Osteoblast (primary cell): ENCODE results near the gene PTGES2. TPM values are rescaled to one million over a fixed set of nuclear protein-coding genes. Genes with fewer than 3 reads are reported as not detected.

Source experiments
- DNase-seq: peaks from one replicate; pipeline ENCODE4 v3.0.0; 2011; ENCODE audit warnings: low spot score, mixed read lengths; ENCODE audit not compliant: insufficient read length; ENCODE audit errors: missing footprints
- H2AFZ ChIP-seq: 2 replicates; pipeline ENCODE4 v1.6.0; 2011; ENCODE audit warnings: mild to moderate bottlenecking, low read length
- H3K27ac ChIP-seq: 2 replicates; pipeline ENCODE4 v1.5.1; 2011; ENCODE audit warnings: mild to moderate bottlenecking, low read depth, low read length, moderate library complexity
- H3K27me3 ChIP-seq: 2 replicates; pipeline ENCODE4 v1.6.0; 2012; ENCODE audit warnings: mild to moderate bottlenecking, control low read depth, inconsistent platforms, low read length, moderate library complexity; ENCODE audit not compliant: insufficient read depth
- H3K36me3 ChIP-seq: 2 replicates; pipeline ENCODE4 v1.5.1; 2011; ENCODE audit warnings: mild to moderate bottlenecking, low read length, control low read depth, moderate library complexity; ENCODE audit not compliant: insufficient read depth
- H3K4me1 ChIP-seq: 2 replicates; pipeline ENCODE4 v1.5.1; 2011; ENCODE audit warnings: mild to moderate bottlenecking, low read length, control low read depth, moderate library complexity; ENCODE audit not compliant: insufficient read depth
- H3K4me2 ChIP-seq: 2 replicates; pipeline ENCODE4 v1.6.0; 2011; ENCODE audit warnings: mild to moderate bottlenecking, low read length; ENCODE audit not compliant: insufficient read depth
- H3K4me3 ChIP-seq: fragments of 200-600 bp; sonication (generic); 3 replicates; pipeline ENCODE4 v1.5.1; 2012; ENCODE audit warnings: mild to moderate bottlenecking, low read length, inconsistent platforms; ENCODE audit not compliant: insufficient read depth
- H3K79me2 ChIP-seq: 2 replicates; pipeline ENCODE4 v1.6.0; 2012; ENCODE audit warnings: mild to moderate bottlenecking, low read length, control low read depth, inconsistent platforms; ENCODE audit not compliant: insufficient read depth
- H3K9me3 ChIP-seq: 2 replicates; pipeline ENCODE4 v1.5.1; 2011; ENCODE audit warnings: low read depth, low read length, control low read depth
- H4K20me1 ChIP-seq: 2 replicates; pipeline ENCODE4 v1.6.0; 2012; ENCODE audit warnings: mild to moderate bottlenecking, low read length, control low read depth; ENCODE audit not compliant: insufficient read depth
- total RNA-seq: library from RNA; depleted of rRNA; stranded (reverse); fragments of >200 nt; gene quantifications from 2 replicates; pipeline ENCODE4 v1.2.3, GENCODE V29; 2012
- TF ChIP-seq, protein P1 (sequence below): IDR thresholded peaks from 2 replicates; pipeline ENCODE4 v1.5.1; 2011; ENCODE audit warnings: mild to moderate bottlenecking, low read depth, low read length, moderate library complexity; ENCODE audit errors: extremely low read depth

PTGES2 gene
- total RNA-seq, 1 donor = 50.3 TPM

DNA sequence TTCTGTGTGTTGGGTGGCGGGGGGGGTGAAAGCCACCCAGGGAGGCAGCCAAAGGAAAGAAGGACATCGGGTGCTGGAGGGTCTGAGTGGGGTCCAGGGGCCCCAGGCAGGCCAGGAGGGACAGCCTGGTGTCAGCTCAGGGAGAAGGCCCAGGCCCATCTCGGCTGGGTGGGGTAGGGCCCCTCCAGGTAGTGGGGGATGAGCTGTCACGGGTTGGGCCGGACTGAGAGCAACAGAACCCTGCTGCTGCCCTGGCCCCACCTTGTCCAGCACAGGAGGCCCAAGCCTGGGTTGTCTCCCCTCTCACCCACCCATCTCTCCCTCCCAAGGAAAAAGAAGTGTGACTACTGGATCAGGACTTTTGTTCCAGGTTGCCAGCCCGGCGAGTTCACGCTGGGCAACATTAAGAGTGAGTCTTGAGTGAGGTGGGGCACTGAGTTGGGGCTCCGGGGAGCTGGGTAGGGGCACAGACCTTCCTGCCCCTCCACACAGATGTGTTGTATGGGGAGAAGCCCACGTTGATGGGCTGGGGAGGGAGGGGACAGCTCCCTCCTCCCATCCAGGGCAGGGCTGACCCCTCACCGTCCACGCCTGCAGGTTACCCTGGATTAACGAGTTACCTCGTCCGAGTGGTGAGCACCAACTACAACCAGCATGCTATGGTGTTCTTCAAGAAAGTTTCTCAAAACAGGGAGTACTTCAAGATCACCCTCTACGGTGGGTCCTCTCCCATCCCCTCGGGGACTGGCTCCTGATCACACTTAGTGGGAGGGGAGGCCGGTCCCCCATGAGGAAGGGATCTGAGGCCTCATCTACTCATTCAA lies 24.0 kb upstream of the PTGES2 start:
- no peaks in the 10 kb centered on the region for H3K79me2 ChIP-seq
- no peak overlapping the region for H2AFZ ChIP-seq
- H3K4me3 ChIP-seq = no peak overlapping the region
- H3K4me1 ChIP-seq = no peaks in the 10 kb centered on the region
- H3K27me3 ChIP-seq = peaks cover 5% of the 10 kb centered on the region
- TF ChIP-seq, protein P1, sequence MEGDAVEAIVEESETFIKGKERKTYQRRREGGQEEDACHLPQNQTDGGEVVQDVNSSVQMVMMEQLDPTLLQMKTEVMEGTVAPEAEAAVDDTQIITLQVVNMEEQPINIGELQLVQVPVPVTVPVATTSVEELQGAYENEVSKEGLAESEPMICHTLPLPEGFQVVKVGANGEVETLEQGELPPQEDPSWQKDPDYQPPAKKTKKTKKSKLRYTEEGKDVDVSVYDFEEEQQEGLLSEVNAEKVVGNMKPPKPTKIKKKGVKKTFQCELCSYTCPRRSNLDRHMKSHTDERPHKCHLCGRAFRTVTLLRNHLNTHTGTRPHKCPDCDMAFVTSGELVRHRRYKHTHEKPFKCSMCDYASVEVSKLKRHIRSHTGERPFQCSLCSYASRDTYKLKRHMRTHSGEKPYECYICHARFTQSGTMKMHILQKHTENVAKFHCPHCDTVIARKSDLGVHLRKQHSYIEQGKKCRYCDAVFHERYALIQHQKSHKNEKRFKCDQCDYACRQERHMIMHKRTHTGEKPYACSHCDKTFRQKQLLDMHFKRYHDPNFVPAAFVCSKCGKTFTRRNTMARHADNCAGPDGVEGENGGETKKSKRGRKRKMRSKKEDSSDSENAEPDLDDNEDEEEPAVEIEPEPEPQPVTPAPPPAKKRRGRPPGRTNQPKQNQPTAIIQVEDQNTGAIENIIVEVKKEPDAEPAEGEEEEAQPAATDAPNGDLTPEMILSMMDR = no peak
- no peak overlapping the region for H3K4me2 ChIP-seq
- peak; percentile 59 for DNase-seq
- no peaks in the 10 kb centered on the region for H3K36me3 ChIP-seq
- no peaks in the 10 kb centered on the region for H4K20me1 ChIP-seq
- H3K9me3 ChIP-seq = no peaks in the 10 kb centered on the region
- no peak overlapping the region for H3K27ac ChIP-seq

DNA sequence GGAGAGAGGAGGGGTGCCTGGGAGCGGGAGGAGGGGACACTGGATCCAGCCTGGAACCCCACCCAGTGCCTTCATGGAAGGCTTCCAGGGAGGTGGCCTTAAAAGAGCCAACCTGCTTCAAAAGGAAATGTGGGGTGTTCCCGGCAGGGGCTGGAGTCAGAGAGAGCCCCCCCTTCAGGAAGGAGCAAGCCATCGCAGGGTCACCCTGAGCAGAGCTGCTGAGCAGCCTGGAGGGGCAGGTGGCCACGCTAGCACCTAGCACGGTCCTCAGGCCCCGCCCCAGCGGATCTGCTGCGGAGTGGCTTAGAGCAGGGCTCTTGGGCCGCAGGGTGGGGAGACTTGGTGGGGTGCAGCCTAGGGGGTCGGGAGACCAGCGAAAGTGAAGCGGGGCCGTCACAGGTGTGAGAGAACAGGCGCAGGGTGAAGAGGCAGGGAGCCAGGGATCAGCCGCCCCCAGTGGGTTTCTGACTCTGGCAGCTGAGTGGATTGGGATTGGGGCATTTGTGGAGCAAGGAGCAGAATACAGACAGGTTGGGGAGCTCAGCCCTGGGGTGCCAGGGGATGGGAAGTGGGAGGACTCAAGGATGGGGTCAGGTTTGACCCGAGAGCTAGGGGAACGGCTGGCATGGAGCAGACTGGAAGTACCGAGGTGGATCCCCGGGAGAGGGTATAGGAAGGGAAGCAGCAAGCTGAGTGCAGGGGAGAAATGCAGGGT lies 23.2 kb upstream of the PTGES2 start:
- no peaks in the 10 kb centered on the region for H3K79me2 ChIP-seq
- peaks cover 5% of the 10 kb centered on the region for H3K27me3 ChIP-seq
- H3K9me3 ChIP-seq = no peaks in the 10 kb centered on the region
- no peak overlapping the region for H3K27ac ChIP-seq
- no peaks in the 10 kb centered on the region for H3K36me3 ChIP-seq
- H3K4me3 ChIP-seq = no peak overlapping the region
- H3K4me2 ChIP-seq = no peak overlapping the region
- TF ChIP-seq, protein P1 = peak; percentile 28
- peak; percentile 59 for DNase-seq
- H2AFZ ChIP-seq = no peak overlapping the region
- H3K4me1 ChIP-seq = no peaks in the 10 kb centered on the region
- H4K20me1 ChIP-seq = no peaks in the 10 kb centered on the region

DNA sequence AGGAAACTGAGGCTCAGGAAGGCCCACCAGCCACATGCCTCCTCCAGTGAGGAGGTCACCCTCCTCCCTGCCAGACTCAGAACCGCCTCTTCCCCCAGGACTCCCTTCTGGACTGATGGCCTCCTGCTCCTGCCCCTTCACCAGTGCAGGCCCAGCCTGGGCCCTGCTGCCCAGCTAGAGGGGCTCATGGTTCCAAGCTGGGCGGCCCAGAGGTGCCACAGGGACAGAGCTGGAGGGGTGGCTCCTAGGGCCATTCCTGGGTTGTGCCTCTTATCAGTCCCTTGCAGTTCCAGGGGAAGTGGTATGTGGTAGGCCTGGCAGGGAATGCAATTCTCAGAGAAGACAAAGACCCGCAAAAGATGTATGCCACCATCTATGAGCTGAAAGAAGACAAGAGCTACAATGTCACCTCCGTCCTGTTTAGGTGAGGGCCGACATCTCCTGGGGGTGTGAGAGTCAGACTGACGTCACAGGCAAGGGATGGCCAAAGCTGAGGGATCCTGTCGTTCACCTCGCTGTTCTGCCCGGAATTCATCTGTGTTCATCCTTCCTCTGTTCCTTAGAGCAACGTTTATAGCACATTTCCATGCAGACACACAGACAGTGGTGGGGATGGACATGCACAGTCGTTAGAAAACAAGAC lies 22.5 kb upstream of the PTGES2 start:
- Histone ChIP-seq H3K9me3 (no peaks in the 10 kb centered on the region), H3K27ac (no peak overlapping the region), H2AFZ (no peak overlapping the region), H3K4me3 (no peak overlapping the region), H3K36me3 (no peaks in the 10 kb centered on the region), H3K79me2 (no peaks in the 10 kb centered on the region), H4K20me1 (no peaks in the 10 kb centered on the region), H3K4me2 (no peak overlapping the region), H3K4me1 (no peaks in the 10 kb centered on the region), H3K27me3 (peaks cover 5% of the 10 kb centered on the region)
- DNase-seq = peak; percentile 78
- TF ChIP-seq, protein P1 = no peak
